ENCODE measurements around the gene AGPAT1.

The AGPAT1 gene

DNA sequence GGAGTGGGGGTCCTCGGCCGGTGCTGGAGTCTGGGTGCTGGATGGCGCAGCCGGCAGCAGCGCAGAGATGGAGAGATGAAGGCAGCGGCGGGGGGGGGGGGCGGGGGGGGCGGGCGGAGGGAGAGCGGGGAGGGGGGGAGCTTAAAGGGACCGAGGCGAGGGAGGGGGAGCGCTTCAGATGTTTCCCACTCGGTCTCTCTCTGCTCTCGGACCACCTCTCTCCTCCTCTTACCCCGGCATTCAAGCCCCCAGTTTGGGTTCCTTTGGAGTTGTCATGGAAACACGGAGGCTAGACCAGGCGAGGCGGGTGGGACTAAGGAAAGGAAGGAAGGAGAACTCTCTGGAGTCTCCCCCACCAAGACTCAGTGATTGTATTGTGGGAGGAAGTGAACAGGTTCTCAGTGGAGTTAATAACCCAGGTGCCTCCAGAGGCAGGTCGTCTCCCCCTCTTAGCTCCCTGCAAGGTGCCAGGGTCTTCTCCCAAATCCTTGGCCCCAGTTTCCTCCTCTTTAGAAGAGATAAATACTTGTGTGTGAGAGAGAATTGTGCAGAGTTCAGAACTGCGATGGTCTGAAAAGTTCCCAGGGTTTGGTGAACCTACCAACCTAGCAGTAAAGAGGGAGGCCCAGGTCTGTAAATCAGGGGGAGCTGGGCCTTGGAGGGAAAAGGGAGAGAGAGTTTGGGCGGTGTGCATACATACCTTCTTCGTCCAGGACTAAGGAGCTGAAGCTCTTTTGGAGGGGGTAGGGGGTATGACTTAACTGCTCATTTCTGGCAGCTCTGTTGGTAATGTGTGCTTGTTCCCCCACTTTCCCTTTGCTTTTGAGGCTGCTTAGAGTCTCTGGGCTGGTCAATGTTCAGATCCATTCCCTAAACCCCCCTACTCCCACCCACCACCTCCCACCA is 23.8 kb downstream of the AGPAT1 start, which contains the start of gene PRRT1:
TSS of gene PRRT1 (minus strand) at position 77 of the 906 bp plus-strand sequence. CDS start 112 bp downstream, outside the sequence.
- H3K27ac ChIP-seq = peak within 1 kb of the TSS; percentile 86

DNA sequence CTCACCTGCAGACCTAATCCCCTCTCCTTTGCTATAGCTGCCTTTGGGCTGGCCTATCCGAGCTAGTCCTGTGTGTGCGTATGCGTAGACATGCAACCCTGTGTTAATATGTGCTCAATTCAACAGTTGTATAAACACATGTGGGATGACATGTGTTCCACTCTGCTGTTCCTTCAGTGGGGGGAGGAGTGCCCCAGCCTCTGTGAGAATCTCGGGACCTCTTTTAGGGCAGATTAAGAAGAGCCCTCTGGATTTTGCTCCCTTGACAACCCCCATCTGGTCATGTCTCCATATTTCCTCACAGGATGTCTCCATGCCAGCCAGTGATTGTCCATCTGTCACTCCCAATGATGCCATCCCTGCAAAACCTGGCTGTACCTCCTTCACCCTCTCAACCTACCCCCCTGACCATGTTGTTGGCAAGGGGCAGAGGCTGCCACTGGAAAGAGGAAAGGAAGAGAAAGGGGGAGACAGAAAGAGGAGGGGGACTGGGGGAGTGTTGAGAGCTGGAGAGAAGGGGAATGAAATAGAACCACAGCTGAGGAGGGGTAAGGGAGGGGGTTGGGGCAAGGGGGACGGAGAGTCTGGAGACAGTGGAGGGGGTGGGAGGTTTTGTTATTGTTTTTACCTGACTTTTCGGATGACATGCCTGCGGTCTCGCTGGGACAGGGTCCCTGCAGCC is 24.6 kb downstream of the AGPAT1 start:
- TF ChIP-seq ZFX (IDR thresholded peaks at IDR 0.05; ENCODE audit: borderline replicate concordance) = no peak
- TF ChIP-seq, protein P1, sequence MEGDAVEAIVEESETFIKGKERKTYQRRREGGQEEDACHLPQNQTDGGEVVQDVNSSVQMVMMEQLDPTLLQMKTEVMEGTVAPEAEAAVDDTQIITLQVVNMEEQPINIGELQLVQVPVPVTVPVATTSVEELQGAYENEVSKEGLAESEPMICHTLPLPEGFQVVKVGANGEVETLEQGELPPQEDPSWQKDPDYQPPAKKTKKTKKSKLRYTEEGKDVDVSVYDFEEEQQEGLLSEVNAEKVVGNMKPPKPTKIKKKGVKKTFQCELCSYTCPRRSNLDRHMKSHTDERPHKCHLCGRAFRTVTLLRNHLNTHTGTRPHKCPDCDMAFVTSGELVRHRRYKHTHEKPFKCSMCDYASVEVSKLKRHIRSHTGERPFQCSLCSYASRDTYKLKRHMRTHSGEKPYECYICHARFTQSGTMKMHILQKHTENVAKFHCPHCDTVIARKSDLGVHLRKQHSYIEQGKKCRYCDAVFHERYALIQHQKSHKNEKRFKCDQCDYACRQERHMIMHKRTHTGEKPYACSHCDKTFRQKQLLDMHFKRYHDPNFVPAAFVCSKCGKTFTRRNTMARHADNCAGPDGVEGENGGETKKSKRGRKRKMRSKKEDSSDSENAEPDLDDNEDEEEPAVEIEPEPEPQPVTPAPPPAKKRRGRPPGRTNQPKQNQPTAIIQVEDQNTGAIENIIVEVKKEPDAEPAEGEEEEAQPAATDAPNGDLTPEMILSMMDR (IDR thresholded peaks at IDR 0.05) = no peak
- H3K27ac ChIP-seq = no peak overlapping the region

More for the DNA sequence above, 23.8 kb downstream of the AGPAT1 start, which contains the start of gene PRRT1:
- TF ChIP-seq ZFX (IDR thresholded peaks at IDR 0.05; ENCODE audit: borderline replicate concordance) = no peak
- TF ChIP-seq, protein P1 (IDR thresholded peaks at IDR 0.05) = no peak

DNA sequence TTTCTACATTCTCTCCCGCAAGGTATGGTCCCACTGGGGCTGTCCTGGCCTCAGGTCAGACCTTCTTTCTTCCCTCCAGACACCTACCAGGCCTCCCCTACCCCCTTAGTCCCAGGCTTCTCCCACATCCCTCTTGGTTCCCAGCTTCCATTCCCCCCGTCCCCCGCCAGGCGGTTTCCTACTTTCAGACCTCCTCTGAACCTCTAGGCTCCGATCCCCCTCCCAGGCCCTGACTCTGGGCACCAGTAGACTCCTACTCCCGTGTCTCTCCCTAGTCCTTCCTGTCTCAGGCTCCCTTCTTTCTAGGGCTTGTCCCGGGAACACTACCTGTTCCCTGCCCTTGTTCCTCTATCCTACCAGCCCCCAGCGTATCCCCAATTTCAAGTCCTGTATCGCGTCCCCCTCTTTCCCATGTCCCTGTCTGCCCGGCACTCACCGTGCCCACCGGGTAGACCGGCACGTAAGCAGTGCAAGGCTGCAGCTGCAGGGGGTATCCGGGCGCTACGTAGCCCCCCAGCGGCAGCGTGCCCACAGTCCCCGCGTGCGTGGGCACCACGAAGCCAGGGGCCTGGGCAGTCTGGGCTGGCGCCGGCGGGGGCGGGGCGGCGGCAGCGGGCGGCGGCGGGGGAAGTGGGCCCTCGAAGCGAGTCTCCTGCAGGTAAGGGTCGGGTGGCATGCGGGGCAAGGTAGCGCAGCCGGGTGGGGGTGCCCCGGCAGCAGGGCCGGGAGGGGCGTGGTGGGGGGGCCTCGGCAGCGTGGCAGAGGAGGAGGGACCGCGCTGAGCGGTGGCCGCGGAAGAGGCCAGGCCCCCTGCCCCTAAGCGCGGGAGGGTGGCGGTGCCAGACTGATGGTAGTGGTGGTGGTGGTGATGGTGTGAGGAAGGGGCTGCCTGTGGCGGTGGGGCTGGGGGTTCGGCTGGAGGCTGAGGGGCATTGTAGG is 25.7 kb downstream of the AGPAT1 start:
- no peak overlapping the region for H3K27ac ChIP-seq
- no peak for TF ChIP-seq ZFX (IDR thresholded peaks at IDR 0.05; ENCODE audit: borderline replicate concordance)
- TF ChIP-seq, protein P1 (IDR thresholded peaks at IDR 0.05) = no peak

DNA sequence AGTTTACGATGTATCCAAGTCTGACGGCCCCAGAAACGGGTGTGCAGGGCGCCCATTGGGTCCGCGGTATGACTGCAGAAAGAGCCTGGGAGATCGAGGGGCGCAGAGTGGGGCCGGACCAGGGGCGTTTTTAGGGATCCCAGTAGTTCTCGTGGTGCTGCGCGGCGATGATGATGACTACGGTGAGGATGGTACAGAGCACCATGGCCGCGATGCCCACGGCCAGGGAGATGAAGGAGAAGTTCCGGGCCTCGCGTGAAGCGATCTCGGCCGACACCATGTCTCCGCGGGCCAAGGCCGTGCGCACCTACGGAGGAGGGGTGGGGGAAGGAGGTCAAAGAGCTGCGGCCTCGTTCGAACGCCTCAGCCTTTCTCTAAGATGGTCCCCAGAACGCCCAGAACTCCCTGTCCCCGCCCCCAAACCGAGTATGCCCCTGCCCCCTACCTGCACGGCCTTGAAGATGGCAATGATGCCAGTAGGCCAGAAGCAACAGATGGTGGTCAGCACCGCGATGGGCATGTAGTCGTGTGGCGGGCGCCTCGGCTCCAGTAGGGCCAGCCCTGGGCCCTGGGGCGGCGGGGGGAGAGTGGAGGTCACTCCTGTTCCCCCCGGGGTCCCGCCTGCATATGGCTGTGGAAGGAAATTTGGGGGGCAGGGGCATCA is 26.7 kb downstream of the AGPAT1 start:
- no peak overlapping the region; the same call in 1 of the 2 replicates for H3K27ac ChIP-seq
- TF ChIP-seq, protein P1 (IDR thresholded peaks at IDR 0.05) = peak; percentile 57
- no peak for TF ChIP-seq ZFX (IDR thresholded peaks at IDR 0.05; ENCODE audit: borderline replicate concordance)

DNA sequence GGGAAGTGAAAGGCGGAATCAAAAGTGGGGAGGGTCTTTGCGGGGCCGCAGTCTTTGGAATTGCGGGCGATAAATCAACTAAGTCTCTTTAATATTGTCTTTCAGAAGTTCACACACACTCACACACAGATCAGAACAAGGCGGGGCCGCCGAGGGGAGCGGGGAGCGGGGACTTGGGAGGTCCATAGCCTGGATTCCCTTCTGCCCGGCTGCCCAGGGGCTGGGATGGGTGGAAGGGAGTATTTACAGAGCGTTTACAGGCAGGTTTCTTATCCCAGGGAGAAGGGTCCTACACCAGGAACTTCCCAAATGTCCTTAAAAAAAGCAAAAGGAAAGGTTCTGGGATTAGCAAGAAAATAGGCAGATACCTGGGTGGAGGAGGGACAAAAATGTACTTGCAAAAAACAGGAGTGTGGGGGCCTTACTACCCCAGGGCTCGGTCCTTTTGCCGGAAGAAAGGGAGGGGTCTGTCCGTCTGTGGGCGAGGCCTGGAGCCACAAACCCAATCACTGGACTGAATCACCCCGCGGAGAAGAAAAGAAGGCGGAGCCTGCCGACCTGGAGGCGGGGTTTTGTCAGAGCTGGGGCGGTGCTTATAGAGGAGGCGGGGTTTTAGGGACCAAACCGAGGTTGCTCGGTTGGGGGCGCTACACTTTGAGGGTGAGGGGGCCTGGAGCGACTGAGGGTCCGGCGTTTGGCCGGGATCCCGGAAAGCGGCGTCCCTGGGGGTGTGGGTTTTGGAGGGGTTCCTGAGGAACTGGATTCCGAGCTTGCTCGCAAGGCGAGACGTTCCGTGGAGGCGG is 27.4 kb downstream of the AGPAT1 start:
- TF ChIP-seq, protein P1 (IDR thresholded peaks at IDR 0.05) = peak; percentile 85
- no peak for TF ChIP-seq ZFX (IDR thresholded peaks at IDR 0.05; ENCODE audit: borderline replicate concordance)

More for the DNA sequence above, 27.4 kb downstream of the AGPAT1 start:
- H3K27ac ChIP-seq = no peak overlapping the region; the same call in 1 of the 2 replicates

Data from 22Rv1 (cell line).